A549 treated with CpdA at 1 μM for 4 hours (cell line): ENCODE measurements around the gene SOX6. TPM values are rescaled to one million over a fixed set of nuclear protein-coding genes. Genes with fewer than 3 reads are reported as not detected.

Experiments used
- total RNA-seq: library from RNA; stranded (reverse); fragments of 200-300 nt; extraction: Qiagen RNA extraction; gene quantifications from 5 replicates; pipeline ENCODE4 v1.2.3, GENCODE V29; 2022; ENCODE audit warnings: low read depth

The SOX6 gene
- total RNA-seq = 0.03 to 0.25 TPM in 2 of 5 replicates, not detected in the others

GRCh38 chr11:16356057-16356760 lies at the start of gene SOX6:
Gene SOX6 (minus strand): TSS chr11:16356546. CDS start chr11:16341248, 15,298 bp downstream.

